ENCODE results near the gene TTI1.
A peak's percentile ranks its signal among the peaks of the same experiment; 100 is the strongest.

TTI1 gene

DNA sequence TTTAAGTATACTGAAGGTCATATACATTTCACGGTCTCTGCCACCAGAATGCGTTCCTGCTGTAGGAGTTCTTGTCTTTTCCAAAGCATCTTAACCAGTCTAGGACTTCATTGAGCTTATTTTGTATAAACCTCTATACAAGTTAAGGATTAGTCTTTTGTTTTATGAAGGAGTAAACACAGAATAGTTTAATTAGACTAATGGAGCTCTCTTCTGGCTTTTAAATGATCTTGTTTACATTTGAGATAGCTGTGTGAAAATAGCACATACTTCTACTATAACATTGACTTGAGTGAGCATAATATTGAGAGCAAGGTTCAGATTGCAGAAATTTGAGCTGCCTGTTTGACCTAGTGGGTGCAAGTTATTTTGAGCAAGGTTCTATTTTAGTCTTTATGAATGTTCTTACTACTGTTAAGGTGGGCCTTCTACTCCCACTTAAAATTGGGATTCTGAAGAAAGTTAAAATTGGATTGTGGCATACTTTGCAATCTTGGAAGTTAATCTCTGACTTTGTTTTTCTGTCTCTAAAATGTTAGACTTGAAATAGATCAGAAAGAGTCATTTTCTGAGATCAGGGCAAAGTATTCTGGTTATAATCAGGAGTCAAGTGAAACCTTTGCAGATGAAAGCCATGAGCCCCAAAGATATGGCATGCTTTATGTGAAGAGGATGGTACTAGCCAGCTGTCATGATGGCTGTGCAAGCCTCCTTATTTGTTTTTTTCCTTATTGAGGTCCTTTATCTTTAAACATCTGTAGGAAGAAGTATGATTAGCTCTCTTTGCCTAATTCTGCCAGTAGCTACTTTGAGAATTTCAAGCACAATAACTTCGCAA, 42.1 kb upstream of the TTI1 start:
- TF ChIP-seq, protein P1, sequence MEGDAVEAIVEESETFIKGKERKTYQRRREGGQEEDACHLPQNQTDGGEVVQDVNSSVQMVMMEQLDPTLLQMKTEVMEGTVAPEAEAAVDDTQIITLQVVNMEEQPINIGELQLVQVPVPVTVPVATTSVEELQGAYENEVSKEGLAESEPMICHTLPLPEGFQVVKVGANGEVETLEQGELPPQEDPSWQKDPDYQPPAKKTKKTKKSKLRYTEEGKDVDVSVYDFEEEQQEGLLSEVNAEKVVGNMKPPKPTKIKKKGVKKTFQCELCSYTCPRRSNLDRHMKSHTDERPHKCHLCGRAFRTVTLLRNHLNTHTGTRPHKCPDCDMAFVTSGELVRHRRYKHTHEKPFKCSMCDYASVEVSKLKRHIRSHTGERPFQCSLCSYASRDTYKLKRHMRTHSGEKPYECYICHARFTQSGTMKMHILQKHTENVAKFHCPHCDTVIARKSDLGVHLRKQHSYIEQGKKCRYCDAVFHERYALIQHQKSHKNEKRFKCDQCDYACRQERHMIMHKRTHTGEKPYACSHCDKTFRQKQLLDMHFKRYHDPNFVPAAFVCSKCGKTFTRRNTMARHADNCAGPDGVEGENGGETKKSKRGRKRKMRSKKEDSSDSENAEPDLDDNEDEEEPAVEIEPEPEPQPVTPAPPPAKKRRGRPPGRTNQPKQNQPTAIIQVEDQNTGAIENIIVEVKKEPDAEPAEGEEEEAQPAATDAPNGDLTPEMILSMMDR (IDR thresholded peaks at IDR 0.05; ENCODE audit: insufficient read depth, low read depth, low read length, missing control alignments) = no peak
- H3K4me3 ChIP-seq (ENCODE audit: low read depth, low read length) = no peak overlapping the region
- no peak for DNase-seq (ENCODE audit: low read depth)

DNA sequence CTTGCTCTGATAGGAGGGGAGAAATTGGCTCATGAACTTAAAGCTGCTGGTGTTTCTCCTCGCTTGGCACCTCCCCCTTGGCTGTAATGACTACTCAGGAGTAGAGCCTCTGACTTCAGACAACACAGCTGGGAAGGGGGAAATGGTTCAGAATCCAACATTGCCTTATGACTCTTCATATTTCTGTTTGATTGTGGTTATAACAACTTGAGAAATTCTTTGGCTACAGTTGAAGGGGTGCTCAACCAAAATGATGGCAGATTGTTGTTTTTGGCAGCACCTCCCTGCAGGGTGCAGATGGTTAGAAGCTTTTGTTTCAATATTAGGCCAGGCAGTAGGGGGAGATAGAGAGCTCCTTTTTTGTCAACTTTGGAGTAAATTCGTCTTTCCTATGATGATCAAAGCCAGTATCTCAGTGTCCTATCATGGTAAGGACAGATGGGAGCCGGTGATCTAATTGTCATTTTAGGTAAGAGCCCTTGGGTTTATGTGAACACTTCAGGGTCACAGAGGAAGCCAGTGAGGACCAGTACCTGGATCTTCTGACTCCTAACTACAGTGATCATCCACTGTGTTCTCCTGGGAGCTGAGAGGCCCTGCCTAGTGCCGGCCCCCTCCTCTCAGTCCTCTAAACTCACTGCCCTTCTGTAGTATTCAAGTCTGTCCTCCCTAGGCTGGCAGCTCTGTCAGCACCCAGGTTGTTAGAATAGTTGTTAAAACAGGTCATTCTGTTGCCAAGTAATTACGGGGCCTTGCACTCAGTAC, 40.2 kb upstream of the TTI1 start:
- DNase-seq (ENCODE audit: low read depth) = peak; percentile 70
- TF ChIP-seq, protein P1 (IDR thresholded peaks at IDR 0.05; ENCODE audit: insufficient read depth, low read depth, low read length, missing control alignments) = peak; percentile 66
- H3K4me3 ChIP-seq (ENCODE audit: low read depth, low read length) = no peak overlapping the region

- DNase-seq (ENCODE audit: low read depth) = no peak
- no peak overlapping the region for H3K4me3 ChIP-seq (ENCODE audit: low read depth, low read length)
- TF ChIP-seq, protein P1 (IDR thresholded peaks at IDR 0.05; ENCODE audit: insufficient read depth, low read depth, low read length, missing control alignments) = no peak
Observed at GRCh38 chr20:38072898-38073297, 39.6 kb upstream of the TTI1 start.

GRCh38 chr20:38067717-38068365, 34.6 kb upstream of the TTI1 start:
- DNase-seq (ENCODE audit: low read depth) = no peak
- TF ChIP-seq, protein P1 (IDR thresholded peaks at IDR 0.05; ENCODE audit: insufficient read depth, low read depth, low read length, missing control alignments) = no peak
- no peak overlapping the region for H3K4me3 ChIP-seq (ENCODE audit: low read depth, low read length)

DNA sequence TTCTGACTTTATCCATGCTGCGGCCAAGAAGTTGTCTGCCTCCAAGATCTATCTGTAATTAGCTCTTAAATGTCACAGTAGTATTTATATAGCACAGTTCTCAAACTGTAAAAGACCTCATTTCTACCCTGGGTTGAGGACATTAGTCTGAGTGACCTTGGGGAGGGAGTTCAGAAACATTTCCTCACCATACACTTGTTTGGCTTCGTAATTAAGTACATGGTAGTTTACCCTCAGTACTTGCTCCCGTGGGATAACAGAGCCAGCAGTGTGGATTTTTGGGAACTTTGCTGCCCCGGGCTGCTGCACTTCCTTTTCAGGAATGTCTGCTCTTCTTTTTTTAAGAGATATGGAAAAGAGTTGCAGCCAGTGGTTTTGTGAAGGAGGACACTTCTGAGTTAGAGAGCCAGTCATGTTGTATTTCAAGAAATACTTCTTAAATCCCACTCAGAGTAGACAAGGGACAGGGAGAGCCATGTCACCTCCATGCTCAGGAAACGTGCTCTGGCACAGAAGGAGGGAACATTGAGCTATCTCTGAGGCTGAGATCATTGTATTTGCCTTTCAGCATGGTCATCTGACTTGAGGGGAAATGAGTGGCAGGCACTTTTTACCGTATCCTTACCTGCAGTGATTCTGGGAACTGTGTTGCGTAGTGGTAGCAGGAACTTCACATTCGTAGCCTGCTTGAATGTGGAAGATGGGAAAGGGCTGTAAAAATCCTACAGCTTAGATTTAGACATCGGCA, 33.9 kb upstream of the TTI1 start:
- DNase-seq (ENCODE audit: low read depth) = no peak
- no peak overlapping the region for H3K4me3 ChIP-seq (ENCODE audit: low read depth, low read length)
- TF ChIP-seq, protein P1 (IDR thresholded peaks at IDR 0.05; ENCODE audit: insufficient read depth, low read depth, low read length, missing control alignments) = no peak

DNA sequence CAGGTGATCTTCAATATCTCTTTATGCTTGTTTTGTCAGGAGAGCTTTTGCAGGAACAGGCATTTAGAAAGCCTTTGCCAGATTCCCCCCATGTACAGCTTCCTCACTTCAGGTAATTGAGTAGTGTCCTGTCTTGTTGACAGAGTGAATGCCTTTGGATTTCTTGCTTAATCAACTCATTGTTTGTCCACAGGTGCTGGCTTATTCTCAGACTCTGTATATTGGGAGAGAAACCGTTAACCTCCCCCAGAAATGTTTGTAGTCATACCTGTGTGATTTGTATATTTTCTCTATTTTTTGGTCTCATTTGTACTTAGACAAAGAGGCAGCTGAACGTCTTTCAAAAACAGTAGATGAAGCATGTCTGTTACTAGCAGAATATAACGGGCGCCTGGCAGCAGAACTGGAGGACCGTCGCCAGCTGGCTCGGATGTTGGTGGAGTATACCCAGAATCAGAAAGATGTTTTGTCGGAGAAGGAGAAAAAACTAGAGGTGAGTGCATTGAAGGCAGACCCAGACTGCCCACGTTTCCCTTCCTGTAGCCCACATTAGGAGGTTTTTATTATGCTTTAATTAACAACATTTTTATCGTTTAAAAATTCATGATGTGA, 32.6 kb upstream of the TTI1 start:
- H3K4me3 ChIP-seq (ENCODE audit: low read depth, low read length) = no peak overlapping the region
- no peak for DNase-seq (ENCODE audit: low read depth)
- TF ChIP-seq, protein P1 (IDR thresholded peaks at IDR 0.05; ENCODE audit: insufficient read depth, low read depth, low read length, missing control alignments) = no peak

All from GM12865 (cell line).